Left renal pelvis (tissue), 4 donors: Measurements from ENCODE around the gene CHCHD4. TPM values are rescaled to one million over a fixed set of nuclear protein-coding genes. Genes with fewer than 3 reads are reported as not detected.

ENCODE experiments used
- DNase-seq, 4 donors: peaks; one replicate each; pipeline ENCODE4 v3.0.0-alpha.2; 2013; ENCODE audit warnings: low read depth in 4 of 4, low spot score in 3 of 4
- polyA plus RNA-seq, 4 donors: library from polyadenylated mRNA; unstranded; fragments of 120-200 nt; gene quantifications; one replicate each; pipeline ENCODE4 v1.2.1, GENCODE V29; 2013; ENCODE audit not compliant: insufficient read length in 4 of 4

The CHCHD4 gene
- polyA plus RNA-seq, 4 donors = 13.6 to 19.7 (median 18.5) TPM

DNA sequence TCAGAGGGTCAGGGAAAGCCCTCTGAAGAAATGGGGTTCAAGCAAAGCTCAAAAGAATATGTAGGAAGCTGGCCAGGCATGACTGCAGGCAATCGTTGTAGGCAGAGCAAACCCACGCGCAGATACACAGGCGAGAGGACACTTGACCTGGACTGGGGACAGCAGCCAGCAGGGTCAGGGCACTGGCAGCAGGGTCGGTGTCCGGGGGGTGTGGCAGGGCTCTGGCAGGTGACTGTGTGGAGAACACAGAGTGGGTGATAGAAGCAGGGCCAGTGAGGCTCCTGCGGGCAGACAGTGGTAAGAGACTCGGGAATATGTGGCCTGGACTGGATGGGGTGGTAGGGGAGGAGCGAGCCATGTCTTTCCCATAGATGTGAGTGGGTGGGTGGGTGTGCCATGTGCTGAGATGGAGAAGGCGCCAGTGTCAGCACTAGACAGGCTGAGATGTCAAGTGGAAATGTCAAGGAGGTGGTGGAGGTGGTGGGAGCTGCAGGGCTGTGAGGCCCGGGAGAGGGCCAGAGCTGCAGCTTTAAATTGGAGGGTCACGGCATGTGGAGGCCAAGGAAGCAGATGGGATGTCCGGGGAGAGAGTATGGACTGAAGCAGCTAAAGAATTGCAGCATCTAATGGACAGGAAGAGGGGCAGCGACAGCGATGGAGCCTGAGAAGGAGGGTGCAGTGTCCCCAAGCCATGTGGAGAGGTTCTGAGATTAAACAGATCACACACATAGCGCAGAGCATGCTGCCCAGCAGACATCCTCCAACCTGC is 13.6 kb upstream of the CHCHD4 start:
- DNase-seq = no peak

DNA sequence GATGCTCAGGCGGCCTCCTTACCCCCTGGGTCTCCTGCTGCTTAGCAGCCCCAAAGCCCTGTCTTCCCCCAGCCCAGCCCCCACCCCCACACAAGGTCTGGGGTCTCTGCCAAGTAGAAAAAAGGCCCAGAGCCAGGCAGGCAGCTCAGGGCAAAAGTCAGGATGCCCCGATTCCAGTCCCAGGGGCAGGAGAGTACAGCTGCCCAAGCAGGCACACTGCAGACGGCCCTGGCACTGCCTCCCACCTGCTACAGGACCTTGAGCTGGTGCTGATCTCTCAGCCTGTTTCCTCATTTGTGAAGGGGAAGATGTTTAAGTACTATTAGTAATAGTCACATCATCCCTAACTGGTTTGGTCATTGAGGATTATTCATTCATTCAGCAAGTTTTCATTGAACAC is 12.8 kb upstream of the CHCHD4 start:
- DNase-seq = no peak

DNA sequence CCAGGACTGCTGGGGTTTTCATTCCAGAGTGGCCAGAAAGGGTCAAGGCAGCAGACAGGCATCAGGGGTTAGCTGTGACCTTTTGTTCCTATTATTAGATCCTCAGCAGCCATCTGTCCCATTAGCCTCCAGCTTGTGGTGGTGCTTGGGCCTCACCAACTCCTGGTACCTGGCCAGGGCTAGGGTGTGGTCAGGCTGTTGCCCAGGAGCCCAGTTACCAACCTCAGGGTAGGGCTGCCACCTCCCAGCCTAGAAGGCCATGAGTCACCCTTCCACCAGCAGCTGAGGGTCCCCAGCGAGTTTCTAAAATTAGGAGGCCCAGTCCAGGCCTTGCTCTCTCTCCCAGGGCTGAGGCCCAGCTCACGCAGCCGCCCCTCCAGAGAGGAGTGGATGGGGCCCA is 12.3 kb upstream of the CHCHD4 start:
- no peak for DNase-seq

DNA sequence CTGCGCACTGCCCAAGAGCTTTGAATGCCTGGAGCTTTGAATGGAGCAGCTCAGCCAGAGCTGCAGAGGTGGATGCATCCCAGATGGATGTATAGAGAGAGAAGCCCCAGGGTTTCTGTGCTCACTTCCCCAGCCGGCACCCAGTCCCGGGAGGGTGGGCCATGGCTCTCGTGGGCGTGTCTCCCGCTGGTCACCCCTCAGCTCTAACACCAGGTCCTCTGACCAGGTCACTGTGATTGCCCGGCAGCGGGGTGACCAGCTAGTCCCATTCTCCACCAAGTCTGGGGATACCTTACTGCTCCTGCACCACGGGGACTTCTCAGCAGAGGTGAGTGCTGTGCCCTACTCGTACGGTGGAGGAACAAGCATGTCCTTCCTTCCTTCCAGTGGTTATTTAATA is 10.9 kb upstream of the CHCHD4 start:
- DNase-seq = no peak

DNA sequence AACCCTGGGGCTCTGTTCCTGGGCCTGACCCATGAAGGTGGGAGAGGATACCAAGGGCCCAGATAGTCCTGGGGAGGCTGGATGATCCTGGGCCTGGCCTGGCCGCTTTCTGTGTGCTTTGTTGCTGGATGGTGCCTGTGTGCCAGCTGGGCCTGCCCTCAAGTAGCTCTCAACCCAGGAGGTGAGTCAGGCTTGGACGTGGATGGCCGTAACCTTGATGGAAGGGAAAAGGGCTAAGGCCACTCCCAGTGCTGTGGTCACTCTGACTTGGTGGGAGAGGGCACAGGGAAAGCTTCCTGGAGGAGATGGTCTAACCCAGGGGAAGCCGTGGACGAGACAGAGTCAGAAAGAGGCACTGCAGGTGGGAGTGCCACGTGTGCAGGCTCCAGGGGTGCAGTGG is 9.6 kb upstream of the CHCHD4 start:
- DNase-seq = no peak

DNA sequence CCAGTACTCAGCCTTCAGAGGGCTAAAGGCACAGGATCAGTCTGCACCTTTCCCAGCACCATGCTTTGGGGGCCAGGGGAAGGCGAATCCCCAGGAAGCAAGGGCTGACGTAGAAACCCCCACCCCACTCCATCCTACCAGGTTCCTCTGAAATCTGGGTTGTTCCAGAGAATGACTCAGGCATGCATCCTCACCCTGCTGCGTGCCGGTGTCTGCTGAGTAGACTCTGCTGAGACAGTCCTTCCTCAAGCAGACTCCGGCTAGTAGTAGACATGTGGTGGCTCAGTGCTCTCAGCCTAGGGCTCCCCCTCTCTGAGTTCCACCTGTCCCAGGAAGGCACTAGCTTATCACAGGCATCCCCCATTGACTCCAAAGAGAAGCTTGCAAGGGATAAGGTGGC is 9.2 kb upstream of the CHCHD4 start:
- no peak for DNase-seq

DNA sequence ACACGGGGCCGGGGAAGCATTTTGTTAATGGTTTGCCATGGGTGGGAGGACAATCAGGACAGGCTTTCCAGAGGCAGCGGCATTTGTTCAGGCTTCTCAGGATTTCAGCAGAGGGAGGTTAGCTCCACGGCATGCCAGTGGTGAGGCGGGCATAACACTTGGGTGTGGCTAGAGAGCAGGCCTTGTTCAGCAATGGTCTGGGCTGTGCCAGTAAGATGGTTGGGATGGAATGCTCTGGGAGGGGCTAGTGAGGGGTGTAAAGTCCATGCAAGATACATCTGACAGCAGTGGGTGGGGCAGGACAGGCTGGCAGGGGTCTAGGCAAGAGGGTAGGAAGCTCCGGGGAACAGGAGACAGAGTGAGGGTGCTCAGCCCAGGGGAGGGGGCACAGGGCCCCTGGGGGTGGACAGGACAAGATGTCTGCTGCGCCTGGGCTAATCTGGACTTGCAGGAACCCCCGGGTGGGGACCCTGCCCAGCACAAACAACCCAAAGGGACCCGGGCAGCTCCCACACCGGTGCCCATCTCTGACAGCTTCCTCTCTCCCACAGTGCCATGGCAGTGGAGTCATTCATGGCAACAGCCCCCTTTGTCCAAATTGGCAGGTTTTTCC is 8.6 kb upstream of the CHCHD4 start:
- no peak for DNase-seq

DNA sequence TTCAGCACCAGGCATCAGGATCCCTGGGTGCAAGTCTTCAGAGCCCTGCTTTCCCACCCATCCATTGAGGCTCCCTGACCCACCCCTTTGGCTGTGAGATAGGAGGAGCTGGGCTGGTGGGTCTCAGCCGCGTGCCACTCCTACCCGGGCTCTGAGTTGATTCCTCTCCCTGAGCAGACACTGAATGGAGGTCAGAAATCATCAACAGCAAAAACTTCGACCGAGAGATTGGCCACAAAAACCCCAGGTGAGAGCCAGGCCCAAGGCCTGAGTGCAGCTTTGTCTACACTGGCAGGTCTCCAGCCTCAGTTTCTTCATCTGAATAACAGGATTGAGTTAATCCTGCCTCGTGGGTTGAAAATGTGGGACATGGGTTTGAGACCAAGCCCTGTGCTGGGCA is 8.0 kb upstream of the CHCHD4 start:
- no peak for DNase-seq

DNA sequence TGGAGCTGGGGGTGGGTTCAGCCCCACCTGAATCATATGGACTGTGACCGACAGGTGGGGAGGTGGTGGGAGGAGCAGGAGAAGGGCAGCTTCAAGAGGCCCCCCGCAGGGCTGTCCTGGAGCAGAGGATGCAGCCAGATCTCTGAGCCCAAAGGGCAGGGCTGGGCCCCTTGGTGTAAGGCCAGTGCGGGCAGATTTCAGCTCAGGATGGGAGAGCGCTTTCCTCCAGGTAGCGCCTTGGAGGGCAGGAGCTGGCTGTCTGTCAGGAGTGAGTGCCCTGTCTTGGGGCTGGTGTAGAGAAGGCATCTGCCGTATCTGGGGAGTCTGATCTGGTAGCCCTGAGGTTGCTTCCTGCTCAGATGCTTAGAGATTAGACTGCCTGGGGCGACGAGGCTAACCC is 7.5 kb upstream of the CHCHD4 start:
- no peak for DNase-seq

DNA sequence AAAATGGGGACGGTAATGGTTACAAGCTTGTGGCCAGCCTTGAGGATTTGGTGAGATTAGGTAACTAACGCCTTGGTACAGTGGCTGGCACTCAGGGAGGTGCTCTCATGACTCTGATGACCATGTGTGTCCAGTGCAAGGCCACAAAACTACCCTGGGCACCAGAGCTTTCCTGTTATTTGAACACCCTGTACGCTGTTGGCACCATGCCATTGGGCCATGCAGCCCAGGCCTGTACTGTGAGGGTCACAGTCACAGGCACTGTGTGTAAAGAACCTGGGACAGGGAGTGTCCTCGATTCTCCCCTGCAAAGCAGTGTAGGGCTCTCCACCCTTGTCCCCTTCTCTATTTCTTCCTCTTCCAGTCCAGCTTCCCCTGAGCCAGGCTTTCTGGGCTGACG is 6.5 kb upstream of the CHCHD4 start:
- no peak for DNase-seq

DNA sequence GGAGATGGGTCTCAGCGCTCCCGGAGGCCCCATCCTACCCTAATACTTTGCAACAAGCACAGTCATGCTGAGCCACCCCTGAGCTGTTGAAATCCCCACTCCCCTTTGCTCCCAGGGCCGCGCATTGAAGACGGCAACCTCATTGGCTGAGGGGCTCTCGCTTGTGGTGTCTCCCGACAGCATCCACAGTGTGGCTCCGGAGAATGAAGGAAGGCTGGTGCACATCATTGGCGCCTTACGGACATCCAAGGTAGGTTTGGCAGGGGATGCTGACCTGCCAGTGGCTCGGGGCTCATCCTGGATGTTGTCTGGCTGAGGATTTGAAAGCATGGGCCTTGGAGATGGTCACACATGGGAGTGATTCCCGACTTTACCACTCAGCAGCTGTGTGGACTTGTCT is 6.0 kb upstream of the CHCHD4 start:
- DNase-seq = no peak

DNA sequence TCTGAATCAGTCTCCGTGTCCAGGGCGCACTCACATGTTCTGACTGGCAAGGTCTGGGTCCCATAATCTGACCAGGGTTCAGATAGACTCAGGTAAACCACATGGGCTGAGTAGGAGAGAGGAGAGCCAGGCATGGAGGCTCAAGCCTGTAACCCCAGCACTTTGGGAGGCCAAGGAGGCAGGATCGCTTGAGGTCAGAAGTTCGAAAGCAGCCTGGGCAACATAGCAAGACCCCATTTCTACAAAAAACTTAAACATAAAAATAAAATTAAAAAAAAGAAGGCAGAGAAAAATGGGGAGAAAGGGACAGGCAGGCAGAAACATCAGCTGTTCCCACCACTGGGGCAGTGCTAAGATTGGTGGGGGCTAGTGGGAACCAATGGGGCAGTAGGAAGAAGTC is 5.6 kb upstream of the CHCHD4 start:
- no peak for DNase-seq

DNA sequence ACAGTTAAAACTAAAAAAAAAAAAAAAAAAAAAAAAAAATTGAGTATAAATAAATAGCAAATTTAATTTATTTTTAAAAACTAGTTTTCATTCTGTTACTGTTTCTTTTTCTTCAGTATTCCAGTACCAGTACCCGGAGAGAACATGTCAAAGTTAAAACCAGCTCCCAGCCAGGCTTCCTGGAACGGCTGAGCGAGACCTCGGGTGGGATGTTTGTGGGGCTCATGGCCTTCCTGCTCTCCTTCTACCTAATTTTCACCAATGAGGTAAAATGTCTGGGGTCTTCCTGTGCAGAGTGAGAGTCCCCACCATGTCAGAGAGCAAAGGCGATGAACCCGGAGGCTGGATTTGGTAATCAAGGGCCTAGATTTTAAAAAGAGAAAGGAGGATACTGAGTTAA is 4.6 kb upstream of the CHCHD4 start:
- DNase-seq = no peak

DNA sequence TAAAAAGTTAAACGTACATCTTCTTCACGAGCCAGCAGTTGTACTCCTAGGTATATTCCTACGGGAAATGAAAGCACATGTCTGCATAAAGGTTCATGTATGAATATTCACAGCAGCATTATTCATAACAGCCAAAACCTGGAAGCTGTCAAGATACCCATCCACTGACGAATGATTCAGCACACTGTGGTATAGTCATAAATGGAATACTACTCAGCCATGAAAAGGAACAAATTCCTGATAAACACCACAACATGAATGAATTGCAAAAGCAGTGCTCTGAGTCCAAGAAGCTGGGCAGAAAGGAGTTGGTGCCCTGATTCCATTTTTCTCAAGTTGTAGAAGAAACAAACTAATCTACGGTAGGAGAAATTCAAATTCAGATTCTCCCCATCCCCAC is 4.1 kb upstream of the CHCHD4 start:
- no peak for DNase-seq

DNA sequence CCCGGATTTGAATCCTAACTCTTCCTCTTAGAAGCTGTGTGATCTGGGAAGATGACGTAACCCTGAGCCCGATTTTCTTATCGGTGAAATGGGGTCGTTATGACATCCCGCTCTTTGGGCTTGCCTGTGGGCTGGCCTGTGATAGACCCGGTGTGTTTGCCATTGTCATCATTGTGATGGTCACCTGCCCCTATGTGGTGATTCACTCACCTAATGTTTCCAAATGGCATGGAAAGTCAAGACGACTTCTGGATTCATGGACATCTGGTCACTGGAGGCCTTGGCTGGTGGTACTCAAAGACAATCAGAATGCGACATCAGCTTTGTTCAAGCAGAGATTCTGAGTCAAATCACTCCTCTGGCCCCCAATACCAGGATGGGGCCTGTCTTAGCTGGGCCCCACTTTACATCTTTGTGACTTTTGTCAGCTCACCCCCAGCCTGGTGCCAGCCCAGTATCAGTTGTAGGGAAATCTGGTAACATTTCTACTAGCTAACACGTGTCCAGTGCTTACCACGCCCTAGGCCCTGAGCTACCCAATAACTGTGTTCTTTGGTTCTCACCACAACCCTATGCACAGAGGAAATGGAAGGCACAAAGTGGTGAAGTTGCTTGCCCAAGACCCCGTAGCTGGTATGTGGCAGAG is 3.0 kb upstream of the CHCHD4 start:
- DNase-seq = no peak

DNA sequence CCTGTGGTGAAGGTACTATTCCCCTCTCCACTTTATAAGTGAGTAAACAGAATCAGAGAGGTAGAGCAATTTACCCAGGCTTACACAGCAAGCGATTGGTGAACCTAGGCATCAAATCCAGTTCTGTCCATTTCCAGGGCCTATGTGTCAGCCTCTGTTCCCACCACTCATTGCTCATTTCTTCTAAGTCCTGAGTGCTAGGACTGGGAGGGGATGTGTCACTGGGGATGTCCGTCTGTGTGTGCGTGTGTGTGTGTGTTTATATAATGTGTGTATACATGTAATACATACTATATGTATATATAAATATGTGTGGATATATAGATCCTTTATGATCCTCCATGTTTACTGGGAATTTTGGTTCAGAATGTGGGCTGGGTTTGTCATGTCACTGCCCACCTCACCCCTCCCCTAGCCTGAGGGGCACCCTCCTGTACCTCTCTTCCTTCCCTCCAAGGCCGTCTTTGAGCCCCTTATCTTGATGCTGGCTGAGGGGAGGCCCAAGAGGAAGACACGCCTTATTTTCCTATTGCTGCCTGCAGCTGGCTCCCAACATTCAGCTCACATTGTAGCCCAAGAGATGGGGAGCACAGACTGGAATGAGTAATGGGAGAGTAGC is 2.3 kb upstream of the CHCHD4 start:
- no peak for DNase-seq

DNA sequence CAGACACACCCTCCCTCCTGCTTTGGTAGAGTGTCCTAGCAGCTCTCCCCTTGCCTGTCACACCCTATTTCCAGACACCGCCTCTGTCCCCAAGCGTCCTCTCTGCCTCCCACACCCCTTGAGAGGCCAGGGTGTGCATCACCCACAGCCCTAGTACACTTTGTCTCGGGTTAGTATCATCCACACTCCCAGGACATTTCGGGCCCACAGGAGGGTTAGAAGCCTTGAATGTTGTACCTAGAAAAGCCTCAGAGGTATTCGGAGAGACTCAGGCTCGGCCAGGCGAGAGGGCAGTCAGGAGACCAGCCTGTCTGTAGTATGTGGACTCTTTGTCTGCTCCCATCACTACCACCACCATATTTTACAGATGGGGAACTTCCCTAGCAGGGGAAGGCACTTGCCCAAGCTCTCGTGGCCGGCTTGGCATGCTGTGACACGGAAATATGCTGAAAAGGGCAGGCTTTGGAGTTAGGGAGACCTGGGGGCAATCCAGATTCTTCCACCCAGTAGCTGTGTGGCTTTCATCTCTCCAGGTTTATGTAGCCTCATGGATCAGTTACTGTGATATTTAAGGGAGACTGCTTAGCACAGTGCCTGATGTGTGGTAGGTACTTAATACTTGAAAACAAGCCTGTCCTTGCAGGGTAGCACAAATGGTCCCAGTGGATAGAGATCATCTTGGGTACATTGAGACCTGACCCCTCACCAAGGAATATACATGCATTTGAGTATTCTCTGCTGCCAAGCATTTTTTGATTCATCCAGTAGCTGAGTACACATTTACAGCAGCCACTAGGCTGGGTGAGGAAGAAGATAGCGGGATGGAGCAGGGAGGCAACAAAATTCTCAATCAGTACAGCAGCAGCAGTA is 1.6 kb upstream of the CHCHD4 start:
- no peak for DNase-seq

DNA sequence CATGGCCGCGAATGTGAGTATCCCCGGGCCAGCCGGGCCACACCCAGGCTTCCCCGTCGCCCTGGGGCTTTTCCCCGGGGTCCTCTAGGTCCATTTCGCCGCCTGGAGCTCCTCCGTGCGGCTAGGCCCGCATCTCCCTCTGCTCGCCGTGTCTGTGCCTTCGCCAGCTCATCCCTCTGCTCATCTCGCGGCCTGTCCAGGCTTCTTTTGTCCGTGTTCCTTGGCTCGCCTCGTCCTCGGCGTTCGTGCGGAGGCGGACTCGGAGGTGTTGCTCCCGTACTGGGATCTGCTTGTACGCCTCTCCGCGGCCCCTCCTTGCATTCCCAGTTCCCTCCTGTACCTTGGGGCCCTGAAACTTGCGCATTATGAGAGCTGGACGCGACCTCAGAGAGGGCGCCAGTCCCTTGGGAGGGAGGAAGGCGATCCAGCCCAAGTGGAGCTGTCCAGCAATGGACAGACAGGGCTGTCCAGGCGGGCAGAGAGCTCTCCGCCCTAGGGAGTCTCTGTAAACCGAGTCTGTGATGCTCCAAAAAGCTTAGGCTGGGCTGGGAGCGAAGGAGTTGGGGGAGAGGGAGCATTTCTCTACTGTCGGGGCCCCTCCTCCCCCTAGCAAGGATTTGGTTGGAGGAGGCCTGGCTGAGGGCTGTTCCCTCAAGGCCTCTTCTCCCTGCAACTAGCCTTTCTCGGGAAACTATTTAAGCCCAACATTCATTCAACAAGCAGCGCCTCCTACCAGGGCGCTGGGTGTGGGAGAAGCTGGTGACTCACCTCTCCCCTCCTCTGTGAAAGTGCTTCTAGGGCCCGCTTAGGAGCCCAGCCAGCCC is 735 bp upstream of the CHCHD4 start:
- peak in 1 of 4 donors; percentile 46 for DNase-seq

DNA sequence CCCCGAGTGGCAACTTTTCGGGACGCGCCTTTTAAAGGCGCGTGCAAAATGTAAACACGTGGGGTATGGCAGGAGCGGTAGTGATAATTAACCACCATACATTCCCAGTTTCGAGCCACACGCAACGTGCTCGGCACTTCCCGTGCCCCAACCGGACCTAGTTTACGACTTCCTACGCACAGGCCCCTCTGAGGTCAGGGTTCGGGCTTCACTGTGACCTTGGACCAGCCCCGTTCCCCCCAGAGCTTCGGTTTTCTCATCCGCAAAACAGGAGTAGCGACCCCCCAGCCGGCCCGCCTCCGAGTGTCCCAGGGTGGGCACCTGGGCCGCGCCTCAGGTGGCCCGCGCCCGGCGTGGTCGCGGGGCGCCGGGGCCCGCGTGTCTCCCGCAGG is 451 bp downstream of the CHCHD4 start:
- no peak for DNase-seq
